NCI-H524 treated with DMSO at 0.1 percent for 48 hours (cell line): ENCODE measurements around the gene QPCT.
A peak's percentile ranks its signal among the peaks of the same experiment; 100 is the strongest.

Experiments
- DNase-seq: peaks from one replicate; lab custom pipeline; 2025; lab: John Stamatoyannopoulos, UW

The QPCT gene

DNA sequence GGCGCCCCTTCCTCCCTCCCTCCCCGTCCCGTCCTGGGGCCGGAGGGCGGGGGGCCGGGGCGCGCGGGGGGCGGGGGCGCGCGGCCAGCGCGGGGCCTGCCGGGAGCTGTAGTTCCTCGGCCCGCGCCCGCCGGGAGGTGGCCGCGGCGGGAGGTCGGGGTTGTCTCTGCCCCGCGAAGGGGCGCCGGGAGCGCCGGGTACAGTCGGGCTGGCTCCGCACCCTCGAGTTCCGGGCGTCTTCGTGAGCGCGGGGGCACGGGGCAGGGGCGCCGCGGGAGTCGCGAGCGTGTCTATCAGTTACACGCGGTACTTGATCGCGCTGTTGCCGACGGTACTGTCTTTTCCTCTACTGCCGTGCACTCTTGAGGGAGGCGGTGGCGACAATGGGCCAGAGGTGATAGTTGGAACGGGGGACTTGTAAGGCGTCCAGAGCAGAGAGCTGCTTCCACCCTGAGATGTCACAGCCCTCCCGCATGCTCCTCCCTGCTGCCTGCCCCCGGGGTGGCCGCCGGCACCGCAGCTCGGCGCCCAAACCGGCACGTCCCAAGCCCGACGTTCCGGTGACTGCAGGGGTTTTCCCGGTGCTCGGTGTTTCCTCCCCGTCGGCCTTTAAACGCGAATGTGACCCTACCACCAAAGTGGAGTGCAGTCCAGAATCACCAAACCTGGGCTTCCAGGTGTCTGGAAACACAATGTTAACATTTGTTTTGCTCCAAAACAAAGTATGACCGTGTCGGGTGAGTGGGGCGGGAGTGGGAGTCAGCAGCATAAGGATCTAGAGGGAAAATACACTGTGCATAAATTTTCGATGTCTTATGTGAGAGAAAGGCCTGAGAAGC is 19.4 kb upstream of the QPCT start, which contains the start of gene PRKD3:
Gene PRKD3, minus strand, starts transcription at position 48 of the 839 bp plus-strand sequence. CDS start 8,309 bp downstream, outside the sequence.
- no peak for DNase-seq

DNA sequence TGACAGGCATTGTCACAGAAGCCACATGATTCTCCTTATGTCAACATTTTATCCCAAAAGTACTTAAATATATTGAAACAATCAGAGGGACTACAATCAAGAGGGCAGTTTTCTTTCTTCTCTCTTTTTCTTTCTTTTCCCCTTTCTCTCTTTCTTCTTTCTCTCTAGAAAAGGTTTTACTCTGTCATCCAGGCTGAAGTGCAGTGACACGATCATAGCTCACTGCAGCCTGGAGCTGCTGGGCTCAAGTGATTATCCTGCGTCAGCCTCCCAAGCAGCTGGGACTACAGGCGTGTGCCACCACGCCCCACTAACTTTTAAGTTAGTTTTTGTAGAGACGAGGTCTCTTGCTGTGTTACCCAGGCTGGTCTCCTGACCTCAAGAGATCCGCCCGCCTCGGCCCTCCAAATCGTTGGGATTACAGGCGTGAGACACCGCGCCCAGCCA is 18.8 kb upstream of the QPCT start:
- no peak for DNase-seq

DNA sequence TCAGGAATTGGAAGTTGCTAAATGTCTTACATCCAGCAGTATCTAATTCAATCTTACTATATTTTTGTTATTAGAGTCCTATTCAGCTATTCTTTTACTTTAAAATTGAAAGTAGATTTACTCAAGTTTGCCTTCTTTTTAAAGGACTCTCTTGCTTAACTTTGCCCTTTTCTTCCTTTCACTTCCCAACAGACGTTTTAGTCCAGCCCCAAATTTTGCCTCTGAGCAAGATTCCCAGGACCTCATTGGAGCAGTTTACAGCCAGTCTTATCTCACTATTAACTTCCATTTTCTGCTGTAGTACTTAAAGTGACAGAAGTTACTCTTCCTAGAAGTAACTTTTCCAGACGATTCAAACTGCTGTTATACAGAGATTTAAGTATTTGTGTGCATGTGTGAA is 18.1 kb upstream of the QPCT start:
- no peak for DNase-seq

DNA sequence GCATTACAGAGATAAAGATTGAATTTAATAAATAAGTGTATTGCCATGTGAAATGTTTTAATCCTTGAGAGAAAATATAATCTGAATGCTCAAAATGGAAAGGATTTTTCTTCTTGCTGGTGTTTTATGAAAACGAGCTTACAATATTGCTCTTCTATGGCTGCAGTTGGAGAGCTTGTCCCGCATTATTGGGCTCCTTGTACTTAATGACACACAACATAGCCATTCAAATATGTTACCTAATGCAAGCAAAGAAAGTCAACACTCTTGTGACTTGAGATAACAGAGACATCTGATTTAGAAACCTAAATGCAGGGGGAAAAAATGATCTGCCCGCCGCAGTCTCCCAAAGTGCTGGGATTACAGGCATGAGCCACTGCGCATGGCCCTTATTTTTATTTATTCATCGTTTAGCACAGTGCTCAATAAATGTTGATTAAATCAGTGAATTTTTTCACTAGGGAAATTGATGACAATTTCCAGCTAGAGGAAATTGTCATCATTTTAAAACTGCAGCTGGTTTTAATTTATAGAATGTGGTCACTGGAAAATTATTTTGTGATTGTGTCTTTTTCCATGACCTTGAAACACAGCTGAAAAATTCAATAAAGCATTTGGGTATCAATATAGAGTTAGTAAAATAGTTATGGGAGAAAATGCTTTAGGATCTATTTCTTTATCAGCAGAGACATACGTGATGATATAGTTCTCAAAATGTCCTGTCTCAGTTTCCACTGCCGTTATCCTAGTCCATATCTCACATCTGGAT is 17.4 kb upstream of the QPCT start:
- DNase-seq, result no peak

DNA sequence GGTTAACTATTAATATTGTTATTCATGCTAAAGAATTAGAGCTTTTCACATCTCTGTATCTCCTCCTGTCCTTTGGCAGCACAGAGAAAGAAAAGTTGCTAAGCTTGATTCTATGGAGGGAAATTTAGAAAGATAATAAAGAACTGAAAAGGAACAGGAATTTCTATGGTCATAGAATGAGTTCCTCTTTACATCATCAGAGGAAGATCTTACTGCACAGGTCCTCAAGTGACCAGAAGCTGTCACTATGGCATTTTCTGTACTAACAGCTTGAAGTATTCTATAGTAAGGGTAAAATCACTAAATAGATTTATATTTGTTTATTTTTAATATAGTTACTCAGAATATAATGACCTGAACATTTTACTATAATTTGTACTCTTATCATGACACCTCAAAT is 13.7 kb upstream of the QPCT start:
- no peak for DNase-seq

DNA sequence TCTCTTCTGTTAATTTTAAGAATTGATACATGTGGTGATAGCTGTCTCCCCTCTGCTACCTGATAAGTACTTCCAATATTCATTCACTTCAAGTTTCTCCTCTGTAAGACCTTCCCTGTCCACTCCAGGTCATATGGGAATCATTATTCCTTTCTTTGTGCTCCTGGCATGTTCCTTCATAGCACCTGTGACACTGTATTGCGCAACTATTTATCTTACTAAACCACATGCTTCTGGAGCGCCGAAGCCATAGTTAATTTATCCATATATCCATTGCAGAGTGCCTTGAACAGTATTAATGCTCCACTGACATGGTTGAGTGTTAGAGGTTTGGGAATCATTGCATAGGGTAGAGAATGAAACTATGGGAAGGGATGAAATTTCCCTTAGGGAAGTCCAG is 11.9 kb upstream of the QPCT start:
- no peak for DNase-seq

DNA sequence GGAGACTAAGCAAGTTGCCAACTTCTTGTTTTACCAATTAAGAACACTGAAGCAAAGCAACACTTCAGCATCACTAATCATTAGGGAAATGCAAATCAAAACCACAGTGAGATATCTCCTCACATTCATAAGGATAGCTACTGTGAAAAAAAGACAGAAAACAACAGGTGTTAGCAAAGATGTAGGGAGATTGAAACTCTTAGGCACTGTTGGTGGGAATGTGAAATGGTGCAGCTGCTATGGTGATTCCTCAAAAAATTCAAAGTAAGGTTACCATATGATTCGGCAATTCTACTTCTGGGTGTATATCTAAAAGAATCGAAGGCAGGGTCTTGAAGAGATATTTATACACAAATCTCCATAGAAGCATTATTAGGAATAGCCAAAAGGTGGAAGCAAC is 11.2 kb upstream of the QPCT start:
- no peak for DNase-seq

DNA sequence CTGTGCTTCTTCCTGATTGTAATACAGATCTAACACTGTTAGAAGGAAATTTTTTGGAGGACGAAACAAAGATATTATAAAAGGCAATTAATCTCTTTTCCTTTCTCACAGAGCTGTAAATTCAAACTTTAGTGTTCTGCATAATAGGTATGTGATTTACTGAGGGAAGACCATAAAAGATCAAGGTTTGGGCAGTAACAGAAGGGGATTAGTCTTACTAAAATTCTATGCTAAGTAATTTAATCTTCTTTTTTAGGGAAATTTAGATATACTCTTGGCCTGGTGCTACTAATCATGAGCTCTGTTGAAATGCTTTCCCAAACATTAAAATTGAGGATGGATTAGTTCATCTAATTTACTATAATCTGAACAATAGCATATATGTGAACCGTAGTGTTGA is 8.8 kb upstream of the QPCT start:
- DNase-seq, result no peak

DNA sequence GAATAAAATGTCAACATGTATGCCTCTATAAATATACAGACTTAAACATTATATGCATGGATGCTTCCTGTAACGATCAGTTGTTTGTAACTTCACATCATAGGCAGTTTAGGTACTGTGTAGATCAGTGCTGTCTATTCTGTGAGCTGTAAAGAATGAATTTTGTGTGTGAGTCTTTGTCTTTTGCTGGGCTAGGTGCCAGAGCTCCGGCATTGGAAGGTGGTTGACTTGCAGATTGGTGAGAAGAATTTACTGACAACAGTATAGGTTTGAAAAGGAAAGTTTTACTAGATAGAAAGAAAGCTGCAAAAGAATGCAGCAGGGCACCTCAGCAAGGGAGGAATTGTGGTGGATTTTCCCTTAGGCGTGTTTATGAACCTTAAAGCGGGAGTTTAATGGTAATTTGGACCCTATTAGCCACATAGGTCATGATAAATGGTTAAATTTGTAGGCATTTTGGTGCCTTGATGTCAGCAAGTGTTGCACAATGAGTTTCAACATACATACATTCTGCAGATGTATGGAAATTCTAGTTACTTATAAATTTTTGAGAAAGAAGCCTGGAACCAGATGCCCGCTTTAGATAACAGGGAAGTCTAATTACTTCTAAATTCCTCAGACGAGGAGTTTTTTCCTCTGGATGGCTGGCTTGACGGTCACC is 6.7 kb upstream of the QPCT start:
- no peak for DNase-seq

DNA sequence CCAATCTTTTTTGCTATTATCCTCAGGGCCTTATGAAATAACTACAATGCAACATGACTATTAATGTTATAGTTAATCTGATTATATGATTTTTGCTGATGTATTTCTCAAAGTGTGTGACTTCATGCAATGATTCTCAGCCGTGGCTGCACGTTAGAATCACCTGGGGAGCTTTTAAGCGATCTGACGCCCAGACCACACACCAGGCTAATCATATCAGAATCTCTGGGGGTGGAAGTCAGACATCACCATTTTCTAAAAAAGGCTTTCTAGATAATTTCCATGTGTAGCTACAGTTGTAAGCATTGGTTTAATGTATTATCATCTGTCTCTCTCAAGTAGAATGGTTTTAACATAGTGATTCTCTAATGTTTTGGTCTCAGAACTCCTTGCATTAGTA is 5.5 kb upstream of the QPCT start:
- DNase-seq, result no peak

DNA sequence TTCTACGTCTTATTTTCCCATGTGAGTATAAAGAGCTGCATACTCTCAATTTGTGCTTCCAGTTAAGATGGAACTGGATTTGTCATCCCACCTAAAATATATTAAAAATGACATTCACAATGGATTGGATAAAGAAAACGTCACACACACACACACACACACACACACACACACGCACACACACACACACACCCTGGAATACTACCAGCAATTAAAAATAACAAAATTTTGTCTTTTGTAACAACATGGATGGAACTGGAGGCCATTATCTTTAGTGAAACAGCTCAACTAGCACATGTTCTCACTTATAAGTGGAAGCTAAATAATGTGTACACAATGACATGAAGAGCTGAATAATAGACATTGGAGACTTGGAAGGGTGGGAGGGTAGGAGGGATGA is 3.8 kb upstream of the QPCT start:
- DNase-seq, result no peak

DNA sequence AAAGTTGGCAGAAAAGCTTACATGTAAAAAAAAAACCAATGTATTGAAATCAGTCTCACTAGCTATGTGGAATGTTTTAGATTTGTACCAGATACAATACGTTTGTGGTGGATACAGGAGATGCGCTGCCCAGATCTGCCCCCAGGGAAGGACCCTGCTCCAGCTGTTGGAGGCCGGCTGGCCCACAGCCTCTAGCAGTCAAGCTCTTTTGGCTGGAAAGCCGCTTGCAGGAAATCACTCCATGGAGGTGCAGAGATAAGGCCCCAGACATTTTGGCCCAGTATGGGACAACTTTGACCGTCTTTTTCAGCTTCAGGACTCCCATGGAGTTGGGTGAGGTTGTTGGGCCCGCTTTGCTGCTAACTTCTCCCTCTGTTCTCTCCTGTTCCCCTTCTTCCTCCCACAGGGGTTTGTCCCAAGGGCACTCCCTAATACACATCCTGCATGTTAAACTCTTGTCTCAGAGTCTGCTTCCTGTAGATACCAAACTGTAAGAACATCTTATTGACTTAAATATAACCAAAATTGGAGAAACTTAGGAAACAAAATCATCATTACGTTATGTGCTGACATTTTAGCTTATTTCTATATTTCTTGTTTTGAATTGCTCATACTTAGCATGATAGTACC is 1.7 kb upstream of the QPCT start:
- no peak for DNase-seq

DNA sequence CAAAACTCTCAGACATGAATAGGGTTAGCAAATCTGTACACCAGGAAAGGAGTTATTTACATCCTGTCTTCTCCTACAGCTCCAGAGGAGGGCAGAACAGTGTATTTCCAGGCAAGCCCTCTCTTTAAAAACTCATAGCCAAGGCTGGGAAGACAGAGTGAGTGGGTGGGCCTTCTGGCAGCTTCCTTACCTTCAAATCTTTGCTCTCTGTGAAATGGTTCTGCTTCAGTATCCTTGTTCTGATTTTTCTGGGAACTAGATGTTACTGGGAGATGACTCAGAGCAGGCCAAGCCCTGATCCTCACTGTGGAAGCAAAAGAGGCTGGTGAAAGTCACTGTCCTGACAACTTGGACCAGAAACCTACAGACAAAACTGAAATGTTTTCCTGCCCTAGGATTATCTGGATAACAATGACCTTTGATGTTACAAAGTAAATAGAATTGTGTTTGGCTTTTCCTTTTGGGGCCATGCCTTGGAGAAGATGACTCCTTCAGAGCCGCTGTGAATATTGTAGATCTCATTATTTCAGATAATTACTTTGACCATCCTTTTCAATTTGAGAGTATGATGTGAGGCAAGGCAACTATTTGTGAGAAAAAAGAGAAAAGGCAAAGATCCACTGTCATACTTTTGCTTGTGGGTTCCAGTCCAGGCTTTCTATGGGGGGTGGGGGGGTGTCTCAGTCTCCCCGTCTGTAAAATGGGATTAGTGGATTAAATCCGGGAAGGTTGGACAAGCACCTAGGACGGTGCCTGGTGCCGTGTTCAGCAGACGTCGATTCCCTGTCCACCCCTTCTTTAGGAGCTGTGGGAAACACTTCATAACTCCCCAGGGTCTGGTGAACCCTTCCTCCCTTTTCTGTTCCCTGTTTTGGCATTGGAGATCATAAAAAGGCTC is 644 bp upstream of the QPCT start:
- DNase-seq, result no peak

DNA sequence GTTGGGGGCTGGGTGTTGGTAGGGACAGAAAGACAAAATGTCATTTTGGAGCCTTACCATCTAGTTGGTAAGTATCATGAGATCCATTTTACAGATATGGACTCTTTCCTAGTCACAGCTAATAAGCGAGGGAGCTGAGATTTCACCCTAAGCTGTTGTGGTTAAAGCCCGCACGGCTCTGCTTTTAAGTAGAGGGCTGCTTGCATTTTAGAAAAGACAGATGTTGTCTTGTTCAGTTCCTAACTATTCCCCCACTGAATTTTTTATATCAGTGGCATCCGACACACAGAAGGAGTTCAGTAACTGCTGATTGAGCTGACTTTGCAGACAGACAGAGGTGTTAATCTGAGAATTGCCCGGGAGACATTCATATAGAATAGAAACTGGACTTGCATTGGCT is 3.7 kb downstream of the QPCT start:
- DNase-seq, result no peak

DNA sequence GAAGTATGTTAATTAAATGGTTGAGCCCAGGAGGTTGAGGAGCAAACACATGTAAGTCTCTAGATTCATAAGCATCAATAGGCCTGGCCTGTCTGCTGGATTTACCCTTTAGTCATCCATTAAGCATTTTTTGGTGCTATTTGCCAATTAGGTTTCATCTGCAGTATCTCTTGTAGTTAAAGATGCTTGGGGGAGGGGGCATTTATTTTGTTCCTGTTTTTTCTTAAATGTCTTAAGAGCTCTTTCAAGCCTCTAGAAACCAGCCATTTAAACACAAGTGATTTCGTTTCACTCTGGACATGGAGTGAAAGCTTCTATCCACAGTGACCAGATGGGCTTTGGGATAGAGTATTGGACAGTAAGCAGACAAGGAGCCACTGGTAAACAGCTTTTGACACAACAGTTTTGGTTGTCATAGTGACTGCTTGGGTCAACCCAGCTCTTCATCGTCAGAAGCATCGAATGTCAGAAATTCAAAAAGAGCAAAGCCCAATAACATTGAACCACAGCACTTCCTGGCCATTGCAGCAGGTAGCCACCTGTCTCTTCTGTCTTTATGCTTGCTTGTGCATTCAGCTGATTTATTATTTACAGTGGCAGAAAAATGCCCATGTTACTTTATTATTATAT is 4.9 kb downstream of the QPCT start:
- DNase-seq, result no peak

DNA sequence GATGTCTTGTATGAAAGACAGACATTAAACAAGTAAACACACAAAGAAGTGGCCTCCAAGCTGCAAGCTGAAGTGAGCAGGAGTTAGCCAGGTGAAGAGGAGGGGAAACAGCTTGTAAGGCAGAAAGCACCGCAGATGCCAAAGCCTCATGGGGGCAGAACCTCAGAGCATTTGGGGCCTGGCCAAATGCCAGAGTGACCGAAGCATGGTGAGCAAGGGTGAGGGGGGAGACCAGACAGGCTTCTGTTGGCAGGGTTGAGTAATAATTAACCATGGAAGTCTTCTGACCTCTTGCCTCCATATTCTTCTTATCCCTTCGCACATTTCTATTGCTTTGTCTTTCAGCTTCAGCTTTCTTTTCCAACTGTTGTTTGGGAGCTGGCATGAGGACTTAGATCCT is 5.6 kb downstream of the QPCT start:
- DNase-seq, result peak; percentile 57

DNA sequence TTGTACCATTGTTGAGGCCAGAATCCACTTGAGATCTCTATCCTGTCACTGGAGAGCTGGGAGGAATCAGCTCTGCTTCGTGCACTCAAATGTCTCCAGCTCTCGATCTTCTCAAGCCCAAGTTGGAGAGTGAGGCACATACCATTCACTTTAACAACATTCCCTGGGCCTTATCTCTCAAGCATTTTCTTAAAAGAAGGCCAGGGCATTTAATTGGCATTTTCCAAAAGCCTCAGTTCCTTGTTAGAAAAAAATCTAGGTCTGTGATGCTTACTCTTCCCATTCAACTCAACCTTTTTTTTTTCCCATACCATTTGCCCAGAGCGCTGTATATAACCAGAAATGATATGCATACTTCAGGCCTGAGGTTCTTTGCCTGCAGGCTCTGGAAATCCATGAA is 10.1 kb downstream of the QPCT start:
- DNase-seq, result no peak

DNA sequence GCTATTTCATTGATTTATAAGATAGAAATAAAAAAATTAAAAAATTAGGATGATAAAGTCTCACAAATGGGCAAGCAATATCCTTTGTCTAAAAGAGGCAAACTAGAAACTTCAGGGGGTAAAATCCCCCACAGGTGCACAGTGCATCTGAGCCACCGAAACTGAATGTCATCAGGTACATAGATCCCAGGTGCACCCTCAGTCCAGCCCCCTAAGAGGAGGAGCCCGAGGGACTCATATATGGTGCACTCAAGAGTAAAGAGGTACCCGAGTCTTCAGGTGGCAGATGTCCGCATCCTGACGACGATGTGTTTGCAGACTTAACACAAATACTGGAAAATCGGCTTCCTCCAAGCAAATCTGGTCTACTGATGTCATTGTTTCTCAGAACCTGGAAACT is 11.3 kb downstream of the QPCT start:
- DNase-seq, result no peak

DNA sequence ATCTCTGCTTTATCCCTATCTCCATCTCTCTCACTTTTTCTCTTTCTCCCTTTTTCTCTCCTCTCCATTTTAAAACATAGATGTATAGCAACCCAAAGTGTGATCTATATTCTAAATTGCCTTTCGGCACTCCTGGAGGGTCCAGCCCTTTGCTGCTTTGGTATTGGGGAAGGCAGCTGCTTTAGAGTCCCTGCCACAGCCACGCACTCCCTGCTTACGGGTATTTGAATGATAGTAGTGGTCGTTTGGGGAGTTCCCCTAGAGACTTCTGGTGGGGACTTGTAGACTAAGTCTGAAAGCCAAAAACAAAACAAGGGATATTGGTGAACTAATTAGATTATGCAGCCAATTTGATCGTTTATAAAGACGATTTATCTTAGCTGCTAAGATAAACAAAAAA is 11.9 kb downstream of the QPCT start:
- DNase-seq, result no peak

DNA sequence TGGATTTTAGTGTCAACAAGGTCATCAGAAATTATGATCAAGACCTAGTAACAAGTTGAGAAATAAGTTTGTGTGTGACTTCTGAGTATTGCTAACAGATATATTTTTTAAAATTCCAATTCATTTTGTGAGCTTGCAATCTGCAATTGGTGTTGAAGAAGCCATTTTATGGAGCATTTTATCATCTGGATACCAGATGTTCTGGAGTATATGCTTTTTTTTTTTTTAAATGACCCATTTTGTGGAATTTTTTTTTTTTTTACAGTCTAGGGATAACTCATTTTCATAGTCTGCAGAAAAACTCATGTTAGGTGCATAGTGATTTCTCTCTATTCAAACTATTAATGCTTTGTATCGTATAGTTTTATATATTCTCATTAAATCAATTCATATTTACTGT is 12.6 kb downstream of the QPCT start:
- DNase-seq, result no peak

DNA sequence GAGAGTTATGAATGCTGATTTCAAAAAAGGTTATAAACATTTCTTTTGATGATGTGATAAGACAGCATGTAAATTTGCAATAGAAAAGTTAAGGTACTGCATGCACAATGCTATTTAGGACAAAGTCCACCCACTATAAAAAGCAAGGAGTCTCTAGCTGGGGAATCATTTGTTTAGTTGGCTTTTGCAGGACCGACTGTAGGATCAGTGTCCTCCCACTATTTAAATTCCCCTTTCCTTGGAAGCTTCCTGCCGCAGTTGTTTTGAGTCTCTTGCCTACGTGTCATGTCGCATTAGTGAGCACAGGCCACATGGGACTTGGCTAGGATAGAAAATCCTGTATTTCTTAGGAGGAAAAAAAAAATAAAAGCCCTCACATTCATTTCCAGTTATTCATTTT is 13.1 kb downstream of the QPCT start:
- DNase-seq, result no peak
